Transverse colon (tissue), 4 donors: ENCODE measurements around the gene MYOZ1.

Source experiments
- EP300 ChIP-seq: sonication (generic); formaldehyde crosslinking; IDR thresholded peaks from one replicate; pipeline ENCODE4 v1.6.1; 2017; ENCODE audit warnings: antibody characterized with exemption, low read depth
- POLR2A ChIP-seq: fragments of 450-650 bp; IDR thresholded peaks from one replicate; pipeline ENCODE4 v1.6.1; 2016; ENCODE audit warnings: antibody characterized with exemption, mild to moderate bottlenecking, moderate library complexity
- POLR2AphosphoS5 ChIP-seq, 3 donors: sonication (generic); formaldehyde crosslinking; IDR thresholded peaks; one replicate each; pipeline ENCODE4 v1.6.1; 2016; ENCODE audit warnings: antibody characterized with exemption in 3 of 3
- TF ChIP-seq, protein P1 (sequence below), 5 experiments: fragments of 200-600 bp in 3 of 5; fragments of 450-650 bp in 2 of 5; sonication (generic) in 3 of 5; IDR thresholded peaks; 1 replicate in 2 of 5; 2 replicates in 3 of 5; pipeline ENCODE4 v1.5.1; 2016 to 2017; ENCODE audit warnings: antibody characterized with exemption in 5 of 5, inconsistent platforms in 3 of 5, mild to moderate bottlenecking in 2 of 5, moderate library complexity in 1 of 5

GRCh38 chr10:73614720-73615119, 26.6 kb downstream of the MYOZ1 start:
- TF ChIP-seq, protein P1, sequence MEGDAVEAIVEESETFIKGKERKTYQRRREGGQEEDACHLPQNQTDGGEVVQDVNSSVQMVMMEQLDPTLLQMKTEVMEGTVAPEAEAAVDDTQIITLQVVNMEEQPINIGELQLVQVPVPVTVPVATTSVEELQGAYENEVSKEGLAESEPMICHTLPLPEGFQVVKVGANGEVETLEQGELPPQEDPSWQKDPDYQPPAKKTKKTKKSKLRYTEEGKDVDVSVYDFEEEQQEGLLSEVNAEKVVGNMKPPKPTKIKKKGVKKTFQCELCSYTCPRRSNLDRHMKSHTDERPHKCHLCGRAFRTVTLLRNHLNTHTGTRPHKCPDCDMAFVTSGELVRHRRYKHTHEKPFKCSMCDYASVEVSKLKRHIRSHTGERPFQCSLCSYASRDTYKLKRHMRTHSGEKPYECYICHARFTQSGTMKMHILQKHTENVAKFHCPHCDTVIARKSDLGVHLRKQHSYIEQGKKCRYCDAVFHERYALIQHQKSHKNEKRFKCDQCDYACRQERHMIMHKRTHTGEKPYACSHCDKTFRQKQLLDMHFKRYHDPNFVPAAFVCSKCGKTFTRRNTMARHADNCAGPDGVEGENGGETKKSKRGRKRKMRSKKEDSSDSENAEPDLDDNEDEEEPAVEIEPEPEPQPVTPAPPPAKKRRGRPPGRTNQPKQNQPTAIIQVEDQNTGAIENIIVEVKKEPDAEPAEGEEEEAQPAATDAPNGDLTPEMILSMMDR (IDR thresholded peaks at IDR 0.05): no peak
- TF ChIP-seq POLR2AphosphoS5 (IDR thresholded peaks at IDR 0.05) (no peak), EP300 (no peak), POLR2A (no peak)
